ENCODE data around the gene BMAL1. TPM values are rescaled to one million over a fixed set of nuclear protein-coding genes. Genes with fewer than 3 reads are reported as not detected.

BMAL1 gene
- total RNA-seq, 1 donor from 2014 or later = 7.0 TPM

DNA sequence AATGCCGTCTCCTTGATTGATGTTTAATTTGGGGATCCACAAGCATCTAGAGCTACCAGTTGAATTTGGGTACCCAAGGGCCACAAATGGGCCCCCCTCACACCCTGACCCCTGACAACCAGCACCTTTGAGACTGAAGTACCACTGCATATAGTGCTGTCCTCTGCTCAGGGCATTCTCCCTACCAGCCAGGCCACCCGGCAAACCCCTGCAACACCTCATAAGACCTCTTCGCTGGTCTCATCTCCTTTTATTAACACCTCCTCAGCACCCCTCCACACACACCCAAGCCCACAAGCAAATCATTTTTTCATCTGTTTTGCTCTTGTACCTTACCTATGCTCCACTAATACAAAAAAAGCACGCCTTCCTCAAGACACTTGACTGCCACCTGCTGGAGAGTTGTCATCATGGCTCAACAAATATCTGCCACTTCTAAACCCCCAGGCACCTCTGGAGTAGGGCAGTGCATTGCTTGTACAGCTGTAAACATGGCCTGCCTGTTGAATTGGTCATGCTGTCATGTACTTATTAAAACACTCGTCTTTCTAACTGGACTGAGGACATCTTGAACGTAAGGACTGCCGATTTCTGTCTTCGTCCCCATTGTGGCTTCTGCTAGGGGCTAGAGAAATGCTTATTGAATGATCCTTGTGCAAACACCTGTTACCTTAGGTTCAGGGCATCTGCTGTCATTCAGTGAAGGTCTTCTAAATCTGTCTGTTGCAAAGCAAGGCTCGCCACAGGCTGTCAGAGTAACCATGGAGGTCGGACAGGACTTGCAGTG, 66.5 kb downstream of the BMAL1 start:
- Mint-ChIP-seq H3K27ac (no peak overlapping the region), H3K36me3 (ENCODE audit: insufficient read depth) (no peaks in the 10 kb centered on the region), H3K4me1 (ENCODE audit: low read depth) (peaks cover 1% of the 10 kb centered on the region), H3K9me3 (ENCODE audit: low read depth) (no peaks in the 10 kb centered on the region), H3K27me3 (peaks cover 6% of the 10 kb centered on the region), H3K4me3 (ENCODE audit: low read depth) (no peak overlapping the region)
- TF ChIP-seq, protein P1, sequence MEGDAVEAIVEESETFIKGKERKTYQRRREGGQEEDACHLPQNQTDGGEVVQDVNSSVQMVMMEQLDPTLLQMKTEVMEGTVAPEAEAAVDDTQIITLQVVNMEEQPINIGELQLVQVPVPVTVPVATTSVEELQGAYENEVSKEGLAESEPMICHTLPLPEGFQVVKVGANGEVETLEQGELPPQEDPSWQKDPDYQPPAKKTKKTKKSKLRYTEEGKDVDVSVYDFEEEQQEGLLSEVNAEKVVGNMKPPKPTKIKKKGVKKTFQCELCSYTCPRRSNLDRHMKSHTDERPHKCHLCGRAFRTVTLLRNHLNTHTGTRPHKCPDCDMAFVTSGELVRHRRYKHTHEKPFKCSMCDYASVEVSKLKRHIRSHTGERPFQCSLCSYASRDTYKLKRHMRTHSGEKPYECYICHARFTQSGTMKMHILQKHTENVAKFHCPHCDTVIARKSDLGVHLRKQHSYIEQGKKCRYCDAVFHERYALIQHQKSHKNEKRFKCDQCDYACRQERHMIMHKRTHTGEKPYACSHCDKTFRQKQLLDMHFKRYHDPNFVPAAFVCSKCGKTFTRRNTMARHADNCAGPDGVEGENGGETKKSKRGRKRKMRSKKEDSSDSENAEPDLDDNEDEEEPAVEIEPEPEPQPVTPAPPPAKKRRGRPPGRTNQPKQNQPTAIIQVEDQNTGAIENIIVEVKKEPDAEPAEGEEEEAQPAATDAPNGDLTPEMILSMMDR (IDR thresholded peaks at IDR 0.05; ENCODE audit: unreplicated experiment) = peak; percentile 81
- peak; percentile 58 for DNase-seq (ENCODE audit: low spot score, unreplicated experiment)

DNA sequence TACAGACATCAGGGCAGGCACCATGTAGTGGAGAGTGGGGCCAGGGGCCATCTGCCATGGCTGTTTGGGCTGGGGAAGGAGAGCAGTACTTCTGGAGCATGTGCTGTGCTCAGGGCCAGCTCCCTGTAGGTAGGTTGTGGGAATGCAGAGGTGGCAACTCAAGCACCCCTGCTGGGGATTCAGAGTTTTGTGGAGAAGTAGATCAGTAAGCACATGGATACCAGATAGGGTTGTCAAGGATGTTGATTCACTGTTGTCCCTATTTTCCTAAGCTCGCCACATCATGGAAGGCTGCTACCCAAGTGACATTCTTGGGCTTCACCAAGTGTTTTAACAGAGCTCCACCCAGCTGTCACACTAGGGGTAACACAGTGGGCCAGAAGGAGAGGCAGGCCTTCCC, 67.2 kb downstream of the BMAL1 start:
- Mint-ChIP-seq H3K27ac (no peak overlapping the region), H3K9me3 (ENCODE audit: low read depth) (no peaks in the 10 kb centered on the region), H3K4me1 (ENCODE audit: low read depth) (no peaks in the 10 kb centered on the region), H3K36me3 (ENCODE audit: insufficient read depth) (no peaks in the 10 kb centered on the region), H3K4me3 (ENCODE audit: low read depth) (no peak overlapping the region), H3K27me3 (peaks cover 6% of the 10 kb centered on the region)
- TF ChIP-seq, protein P1 (IDR thresholded peaks at IDR 0.05; ENCODE audit: unreplicated experiment) = no peak
- no peak for DNase-seq (ENCODE audit: low spot score, unreplicated experiment)

DNA sequence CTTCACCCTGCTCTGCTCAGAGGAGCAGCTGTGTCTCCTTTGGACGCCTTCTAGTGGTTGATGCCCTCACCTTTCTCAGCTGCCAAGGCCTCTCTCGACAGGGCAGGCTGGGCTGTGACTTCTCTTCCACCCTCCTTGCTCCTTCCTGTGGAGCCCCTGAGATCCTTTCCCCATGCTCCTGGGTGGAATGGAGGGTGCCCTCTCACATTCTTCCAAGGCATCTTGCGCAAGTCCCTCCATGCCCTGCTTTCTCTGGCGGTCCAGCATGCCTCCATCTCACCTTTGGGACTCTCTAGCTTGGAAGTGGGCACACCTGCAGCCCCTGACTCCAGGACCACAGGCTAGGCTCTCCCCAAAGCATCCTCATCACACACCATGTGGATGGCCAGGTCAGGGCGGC, 68.9 kb downstream of the BMAL1 start:
- H3K27ac Mint-ChIP-seq = no peak overlapping the region
- TF ChIP-seq, protein P1 (IDR thresholded peaks at IDR 0.05; ENCODE audit: unreplicated experiment) = no peak
- H3K36me3 Mint-ChIP-seq (ENCODE audit: insufficient read depth) = no peaks in the 10 kb centered on the region
- no peaks in the 10 kb centered on the region for H3K9me3 Mint-ChIP-seq (ENCODE audit: low read depth)
- H3K4me1 Mint-ChIP-seq (ENCODE audit: low read depth) = no peaks in the 10 kb centered on the region
- H3K4me3 Mint-ChIP-seq (ENCODE audit: low read depth) = no peak overlapping the region
- DNase-seq (ENCODE audit: low spot score, unreplicated experiment) = no peak
- no peaks in the 10 kb centered on the region for H3K27me3 Mint-ChIP-seq

DNA sequence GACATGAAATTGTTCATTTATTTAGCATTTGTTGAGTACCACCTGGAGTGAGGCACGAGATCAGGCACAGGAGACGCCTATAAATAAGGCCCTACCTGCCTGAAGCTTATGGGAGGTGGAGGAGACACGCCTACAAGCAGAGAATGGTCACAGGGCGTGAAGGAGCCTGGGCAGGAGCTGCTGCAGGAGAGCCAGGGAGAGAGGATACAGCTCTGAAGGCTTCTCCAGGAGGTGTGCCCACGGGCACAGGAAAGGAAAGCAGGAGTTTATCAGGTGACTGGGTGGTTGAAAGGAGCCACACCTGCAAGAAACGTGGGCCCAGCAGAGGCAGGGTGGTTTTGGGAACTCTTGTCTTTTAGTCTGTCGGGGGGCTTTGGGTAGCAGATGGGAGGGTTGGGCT, 70.3 kb downstream of the BMAL1 start:
- H3K4me3 Mint-ChIP-seq (ENCODE audit: low read depth) = no peak overlapping the region
- no peak overlapping the region for H3K27ac Mint-ChIP-seq
- H3K27me3 Mint-ChIP-seq = no peaks in the 10 kb centered on the region
- no peaks in the 10 kb centered on the region for H3K9me3 Mint-ChIP-seq (ENCODE audit: low read depth)
- TF ChIP-seq, protein P1 (IDR thresholded peaks at IDR 0.05; ENCODE audit: unreplicated experiment) = no peak
- no peaks in the 10 kb centered on the region for H3K36me3 Mint-ChIP-seq (ENCODE audit: insufficient read depth)
- DNase-seq (ENCODE audit: low spot score, unreplicated experiment) = no peak
- H3K4me1 Mint-ChIP-seq (ENCODE audit: low read depth) = no peaks in the 10 kb centered on the region

DNA sequence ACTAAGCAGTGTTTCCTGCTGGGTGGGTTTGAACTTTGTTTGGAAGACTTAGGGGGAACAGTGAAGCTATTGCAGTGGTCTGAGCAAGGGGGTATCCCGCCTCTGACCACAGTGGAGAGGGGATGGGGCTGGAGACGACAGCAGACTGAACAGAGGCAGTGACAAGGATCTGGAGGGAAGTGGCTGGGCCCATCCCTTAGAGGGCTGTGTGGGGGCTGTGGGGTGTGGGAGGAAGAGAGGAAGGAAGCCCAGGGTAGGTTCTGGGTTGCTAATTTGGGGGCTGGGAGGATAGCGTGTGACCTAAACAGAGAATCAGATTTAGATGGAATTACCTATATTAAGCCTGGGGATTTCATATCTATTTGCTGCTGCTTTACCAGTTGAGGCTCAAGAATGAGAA, 70.7 kb downstream of the BMAL1 start:
- H3K4me1 Mint-ChIP-seq (ENCODE audit: low read depth) = no peaks in the 10 kb centered on the region
- no peak for DNase-seq (ENCODE audit: low spot score, unreplicated experiment)
- no peaks in the 10 kb centered on the region for H3K36me3 Mint-ChIP-seq (ENCODE audit: insufficient read depth)
- no peaks in the 10 kb centered on the region for H3K27me3 Mint-ChIP-seq
- no peak overlapping the region for H3K27ac Mint-ChIP-seq
- H3K9me3 Mint-ChIP-seq (ENCODE audit: low read depth) = no peaks in the 10 kb centered on the region
- H3K4me3 Mint-ChIP-seq (ENCODE audit: low read depth) = no peak overlapping the region
- TF ChIP-seq, protein P1 (IDR thresholded peaks at IDR 0.05; ENCODE audit: unreplicated experiment) = no peak

Data from progenitor cell of endocrine pancreas (in vitro differentiated cells).